GM18909 (cell line): Measurements from ENCODE around the gene PPP1CA.

Experiments
- ATAC-seq: cut with Tn5 transposase; IDR thresholded peaks from one replicate; pipeline ENCODE4 v1.9.1; 2021; ENCODE audit warnings: mild to moderate bottlenecking; ENCODE audit not compliant: unreplicated experiment, poor library complexity

The PPP1CA gene

GRCh38 chr11:67355023-67355793, 46.5 kb downstream of the PPP1CA start:
- no peak for ATAC-seq

DNA sequence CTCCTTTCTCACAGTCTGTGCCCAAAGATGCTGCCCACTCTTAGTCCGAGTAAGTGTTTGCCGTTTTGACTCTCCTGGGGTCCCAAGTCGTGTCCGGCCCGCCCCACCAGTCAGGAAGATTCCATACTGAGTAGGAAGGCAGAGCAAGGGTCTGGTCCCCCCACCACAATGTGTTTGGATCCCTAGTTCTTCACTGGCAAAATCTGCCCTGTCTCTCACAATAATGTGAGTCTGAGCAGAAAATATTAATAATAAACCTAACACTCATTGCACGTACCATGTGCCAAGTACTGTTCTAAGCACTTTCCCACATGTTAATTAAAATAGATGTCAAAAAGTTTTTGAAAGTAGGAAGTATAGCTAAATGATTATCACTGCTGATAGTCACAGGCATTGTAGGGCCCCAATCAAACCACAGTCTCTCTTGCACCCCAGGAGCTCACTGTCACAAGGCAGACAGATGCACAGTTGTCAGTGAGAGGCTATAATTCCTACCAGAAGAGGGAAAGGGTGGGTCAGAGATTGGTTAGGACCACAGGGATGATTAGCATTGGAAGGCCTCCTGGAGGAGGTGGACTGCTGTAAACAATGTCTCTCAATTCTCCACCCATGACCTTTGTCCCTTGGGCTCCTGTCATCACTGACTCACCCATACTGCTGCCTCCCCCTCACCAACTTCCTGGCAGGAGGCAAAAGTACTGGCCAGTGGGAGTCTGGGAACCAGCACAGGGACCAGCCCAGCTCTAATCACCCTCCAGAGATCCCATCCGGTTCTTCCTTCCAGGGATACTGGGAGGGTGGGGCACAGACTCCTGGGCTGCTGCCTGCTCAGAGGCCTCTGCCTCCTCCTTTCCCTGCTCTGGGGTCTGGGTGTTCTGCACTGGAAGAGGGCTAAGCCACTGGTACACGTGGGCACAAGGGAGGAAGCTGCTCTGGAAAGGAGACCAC, 47.3 kb downstream of the PPP1CA start:
- peak; percentile 3 for ATAC-seq

DNA sequence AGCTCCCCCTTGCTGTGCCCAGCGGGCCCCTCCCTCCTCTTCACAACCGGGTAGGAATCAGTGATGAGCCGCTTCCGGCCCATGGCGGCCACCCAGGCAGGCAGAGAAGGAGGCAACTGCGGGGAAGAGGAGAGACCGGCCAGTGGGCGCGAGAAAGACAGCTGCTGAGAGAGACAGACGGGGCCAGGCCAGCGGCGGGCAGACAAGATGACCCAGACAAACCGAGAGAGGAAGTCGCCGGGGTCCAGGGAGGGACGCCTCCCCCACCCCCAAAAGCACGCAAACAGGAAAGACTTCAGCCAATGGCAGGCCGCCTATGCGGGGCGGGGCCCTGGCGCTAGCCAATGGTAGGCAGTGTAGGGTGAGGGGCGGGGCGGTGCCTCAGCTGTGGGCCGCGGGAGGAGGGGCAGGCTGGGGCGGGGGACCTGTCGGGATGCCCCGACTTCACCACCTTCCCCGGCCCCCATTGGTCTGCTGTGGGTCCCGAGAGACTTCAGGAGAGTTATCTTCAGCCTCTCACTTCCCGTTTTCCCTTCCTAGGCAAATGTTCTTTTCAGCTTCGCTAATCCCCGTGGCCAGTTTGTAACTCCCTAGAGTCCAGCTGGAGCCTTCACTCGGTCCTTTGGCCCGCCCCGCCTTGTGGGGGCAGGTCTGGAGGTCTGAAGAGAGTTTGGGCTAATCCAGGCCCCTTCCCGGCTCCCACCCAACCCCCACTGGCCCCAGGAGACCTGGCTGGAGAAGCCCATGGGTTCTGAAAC, 48.2 kb downstream of the PPP1CA start, which contains the start of gene POLD4:
Gene POLD4 (minus strand): TSS at position 230 of the 758 bp plus-strand sequence. CDS start 147 bp downstream, at position 83.
- ATAC-seq, result peak; percentile 78

DNA sequence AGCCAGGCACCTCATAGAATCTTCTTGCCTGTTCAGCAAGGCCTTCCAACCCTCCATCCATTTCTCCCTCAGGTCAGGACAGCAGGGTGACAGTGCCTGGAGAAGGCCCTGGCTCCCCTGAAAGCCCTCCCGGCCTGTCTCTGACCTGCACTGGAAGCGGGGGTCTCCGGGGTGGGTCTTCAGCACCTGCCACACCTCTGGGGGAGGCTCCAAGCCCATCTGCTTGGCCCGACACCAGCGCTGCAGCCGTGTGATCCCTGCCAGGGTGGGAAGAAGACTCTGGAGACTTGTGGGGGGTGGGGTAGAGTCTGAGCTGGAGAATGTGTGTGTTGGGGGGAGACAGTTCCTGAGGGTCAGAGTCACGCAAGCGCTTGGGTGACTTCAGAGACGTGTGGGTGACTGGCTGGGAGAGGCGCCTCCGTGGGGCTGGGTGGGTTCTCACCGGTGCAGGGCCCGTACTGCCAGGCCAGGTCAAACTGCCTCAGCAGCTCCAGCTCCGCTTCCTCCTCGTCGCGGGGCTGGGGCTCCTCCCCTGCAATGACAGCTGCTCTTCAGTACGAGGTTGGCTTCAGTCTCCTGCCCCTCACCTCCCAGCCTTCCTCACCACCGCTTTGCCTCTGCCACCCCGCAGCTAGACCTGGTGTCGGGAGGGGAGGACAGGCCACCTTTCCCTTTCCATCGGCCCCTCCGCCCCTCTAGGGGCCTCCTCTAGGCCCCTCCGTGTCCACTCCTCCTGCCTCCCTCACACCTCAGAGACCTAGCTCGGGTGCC, 48.9 kb downstream of the PPP1CA start:
- peak; percentile 13 for ATAC-seq

- no peak for ATAC-seq
Observed at GRCh38 chr11:67351275-67352005, 50.2 kb downstream of the PPP1CA start.

DNA sequence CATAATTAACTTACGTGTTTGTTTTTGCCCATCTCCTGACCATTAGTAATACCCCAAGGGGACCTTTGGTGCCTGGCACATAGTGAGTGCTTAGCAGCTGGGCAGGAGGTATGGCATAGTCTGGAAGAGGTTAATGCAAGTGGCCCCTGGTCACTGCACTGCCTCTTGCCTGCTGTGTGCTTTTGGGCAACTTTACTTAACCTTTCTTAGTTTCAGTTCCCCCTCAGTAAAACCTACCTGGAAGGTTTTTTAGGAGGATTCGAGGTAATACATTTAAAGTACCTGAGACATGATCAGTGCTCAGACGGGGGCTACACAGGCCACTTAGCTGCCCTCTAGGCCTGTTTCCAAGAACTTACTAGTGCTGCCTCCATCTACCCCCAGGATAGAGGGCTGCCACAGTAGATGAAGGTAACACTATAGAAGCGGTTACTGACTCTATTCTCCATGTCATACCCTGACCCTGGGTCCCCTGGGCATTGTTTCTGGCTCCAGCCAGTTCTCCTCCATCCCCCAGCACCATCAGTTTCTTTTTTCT, 51.7 kb downstream of the PPP1CA start:
- ATAC-seq, result no peak

- no peak for ATAC-seq
Observed at GRCh38 chr11:67349457-67349856, 52.2 kb downstream of the PPP1CA start.

DNA sequence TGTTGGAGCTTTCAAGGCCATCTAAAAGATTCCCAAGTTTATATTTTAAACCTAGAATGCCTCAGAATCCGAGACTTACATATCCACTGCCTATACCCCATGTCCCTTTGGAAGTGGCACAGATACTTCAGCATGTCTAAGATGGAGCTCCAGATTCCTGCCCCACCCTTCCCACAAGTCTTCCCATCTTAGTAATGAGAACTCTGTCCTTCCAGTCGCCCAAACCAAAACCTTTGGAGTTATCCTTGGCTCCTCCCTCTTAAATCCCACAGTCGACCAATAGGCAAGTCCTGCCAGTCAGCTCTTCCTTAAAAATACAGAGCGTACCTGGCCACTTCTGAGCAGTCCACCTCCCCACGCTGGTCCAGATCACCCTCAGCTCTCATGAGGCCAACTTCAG, 52.6 kb downstream of the PPP1CA start:
- no peak for ATAC-seq
